Measurements from ENCODE around the gene TLR6. TPM values are rescaled to one million over a fixed set of nuclear protein-coding genes. Genes with fewer than 3 reads are reported as not detected.

TLR6 gene
- total RNA-seq, 1 donor from 2014 or later, result 8.3 TPM

DNA sequence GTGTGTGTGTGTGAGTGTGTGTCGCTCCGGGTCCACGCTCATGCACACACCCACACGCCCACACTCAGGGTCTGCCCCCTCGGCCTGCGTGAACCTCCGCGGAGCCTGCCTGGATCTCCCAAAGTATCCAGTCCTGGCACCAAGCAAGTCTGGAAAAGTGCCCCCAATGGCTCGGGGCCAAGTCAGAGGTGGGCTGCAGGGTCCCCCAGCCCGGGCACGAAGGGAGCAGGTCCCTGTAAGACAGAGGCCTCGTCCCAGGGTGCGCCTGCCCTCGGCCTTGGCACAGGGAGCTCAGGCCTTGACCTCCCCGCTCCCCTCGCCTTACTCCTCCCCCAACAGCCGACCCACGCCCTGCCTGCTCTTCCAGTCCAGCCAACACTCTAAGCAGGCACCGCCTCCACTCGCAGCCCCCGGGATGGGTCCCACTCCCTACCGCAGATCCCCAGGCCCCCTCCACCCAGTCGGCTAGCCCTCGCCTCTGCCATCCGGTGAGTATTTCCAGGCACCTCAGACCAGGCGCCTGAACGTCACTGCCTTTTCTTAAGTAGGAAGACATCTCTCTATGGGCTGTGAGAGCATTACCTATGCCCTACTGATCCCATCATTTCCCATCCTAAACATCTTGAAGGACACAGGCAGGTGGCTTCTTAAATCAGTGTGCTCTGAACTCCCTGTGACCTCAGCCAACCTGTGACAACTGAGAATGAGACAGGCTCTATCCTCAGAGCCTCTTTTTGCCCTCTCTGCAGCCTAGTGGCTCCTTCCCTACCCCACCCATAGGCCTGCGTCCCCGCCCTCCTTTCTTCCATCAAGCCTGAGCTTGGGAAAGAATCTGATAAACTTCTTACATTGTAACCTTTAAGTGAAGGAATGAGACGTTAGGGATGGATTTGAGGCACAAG, 11.7 kb upstream of the TLR6 start:
- peak in 1 of 2 donors; percentile 49 for TF ChIP-seq POLR2AphosphoS5 (IDR thresholded peaks at IDR 0.05; ENCODE audit: insufficient read depth in 1 of 2, low read depth in 1 of 2)
- TF ChIP-seq, protein P1, sequence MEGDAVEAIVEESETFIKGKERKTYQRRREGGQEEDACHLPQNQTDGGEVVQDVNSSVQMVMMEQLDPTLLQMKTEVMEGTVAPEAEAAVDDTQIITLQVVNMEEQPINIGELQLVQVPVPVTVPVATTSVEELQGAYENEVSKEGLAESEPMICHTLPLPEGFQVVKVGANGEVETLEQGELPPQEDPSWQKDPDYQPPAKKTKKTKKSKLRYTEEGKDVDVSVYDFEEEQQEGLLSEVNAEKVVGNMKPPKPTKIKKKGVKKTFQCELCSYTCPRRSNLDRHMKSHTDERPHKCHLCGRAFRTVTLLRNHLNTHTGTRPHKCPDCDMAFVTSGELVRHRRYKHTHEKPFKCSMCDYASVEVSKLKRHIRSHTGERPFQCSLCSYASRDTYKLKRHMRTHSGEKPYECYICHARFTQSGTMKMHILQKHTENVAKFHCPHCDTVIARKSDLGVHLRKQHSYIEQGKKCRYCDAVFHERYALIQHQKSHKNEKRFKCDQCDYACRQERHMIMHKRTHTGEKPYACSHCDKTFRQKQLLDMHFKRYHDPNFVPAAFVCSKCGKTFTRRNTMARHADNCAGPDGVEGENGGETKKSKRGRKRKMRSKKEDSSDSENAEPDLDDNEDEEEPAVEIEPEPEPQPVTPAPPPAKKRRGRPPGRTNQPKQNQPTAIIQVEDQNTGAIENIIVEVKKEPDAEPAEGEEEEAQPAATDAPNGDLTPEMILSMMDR (IDR thresholded peaks at IDR 0.05), result no peak
- Histone ChIP-seq H3K4me3 (peak overlapping the region; percentile 89 to 94), H3K27ac (peak overlapping the region; percentile 98), H3K27me3 (no peaks in the 10 kb centered on the region), H3K36me3 (no peaks in the 10 kb centered on the region), H3K4me1 (peaks cover 55% of the 10 kb centered on the region), H3K9me3 (no peaks in the 10 kb centered on the region)
- intact Hi-C loops (cut with DNase I), result loop anchor here (10.0 kb wide), 1 partner anchor 894 kb away; no protein-coding TSS in a partner anchor
- no peak for DNase-seq (ENCODE audit: extremely low spot score in 2 of 2)

- H3K4me3 ChIP-seq, result peak within 1 kb of the TSS; percentile 89 to 94
- no peaks in the 10 kb centered on the region for H3K9me3 ChIP-seq
- peak in 1 of 2 donors; percentile 58 for TF ChIP-seq POLR2AphosphoS5 (IDR thresholded peaks at IDR 0.05; ENCODE audit: insufficient read depth in 1 of 2, low read depth in 1 of 2)
- TF ChIP-seq POLR2A (IDR thresholded peaks at IDR 0.05), result peak in 1 of 2 donors; percentile 59
- TF ChIP-seq, protein P1 (IDR thresholded peaks at IDR 0.05), result no peak
- H3K27ac ChIP-seq, result peak within 1 kb of the TSS; percentile 98
- no peak for DNase-seq (ENCODE audit: extremely low spot score in 2 of 2)
- H3K4me1 ChIP-seq, result peaks cover 48% of the 10 kb centered on the region
- H3K27me3 ChIP-seq, result no peaks in the 10 kb centered on the region
- intact Hi-C loops (cut with DNase I), result loop anchor here (10.0 kb wide), 1 partner anchor 893 kb away; no protein-coding TSS in a partner anchor
- no peaks in the 10 kb centered on the region for H3K36me3 ChIP-seq
These were observed 11.0 kb upstream of the TLR6 start, which contains the start of gene FAM114A1 for GRCh38 chr4:38867478-38868058. Gene FAM114A1, plus strand, starts transcription at chr4:38867806. Its CDS starts 10,273 bp downstream, at chr4:38878079.

- no peaks in the 10 kb centered on the region for H3K36me3 ChIP-seq
- peaks cover 42% of the 10 kb centered on the region for H3K4me1 ChIP-seq
- no peaks in the 10 kb centered on the region for H3K27me3 ChIP-seq
- H3K4me3 ChIP-seq, result peak overlapping the region; percentile 89 to 94
- intact Hi-C loops (cut with DNase I), result loop anchor here (10.0 kb wide), 1 partner anchor 892 kb away; no protein-coding TSS in a partner anchor
- peak overlapping the region; percentile 98 for H3K27ac ChIP-seq
- DNase-seq (ENCODE audit: extremely low spot score in 2 of 2), result no peak
- TF ChIP-seq POLR2A (IDR thresholded peaks at IDR 0.05), result no peak
- TF ChIP-seq, protein P1 (IDR thresholded peaks at IDR 0.05), result no peak
- no peak for TF ChIP-seq POLR2AphosphoS5 (IDR thresholded peaks at IDR 0.05; ENCODE audit: insufficient read depth in 1 of 2, low read depth in 1 of 2)
- no peaks in the 10 kb centered on the region for H3K9me3 ChIP-seq
These were observed 10.4 kb upstream of the TLR6 start for GRCh38 chr4:38866973-38867477.

- DNase-seq (ENCODE audit: extremely low spot score in 2 of 2), result no peak
- Histone ChIP-seq H3K36me3 (no peaks in the 10 kb centered on the region), H3K4me1 (peaks cover 26% of the 10 kb centered on the region), H3K9me3 (no peaks in the 10 kb centered on the region), H3K27me3 (no peaks in the 10 kb centered on the region), H3K27ac (no peak overlapping the region), H3K4me3 (no peak overlapping the region)
- TF ChIP-seq, protein P1 (IDR thresholded peaks at IDR 0.05), result no peak
- no peak for TF ChIP-seq POLR2AphosphoS5 (IDR thresholded peaks at IDR 0.05; ENCODE audit: insufficient read depth in 1 of 2, low read depth in 1 of 2)
- TF ChIP-seq POLR2A (IDR thresholded peaks at IDR 0.05), result no peak
- intact Hi-C loops (cut with DNase I), result loop anchor here (10.0 kb wide), 1 partner anchor 891 kb away; no protein-coding TSS in a partner anchor
These were observed 8.8 kb upstream of the TLR6 start for GRCh38 chr4:38865445-38865844.
